ENCODE measurements around the gene DVL1. TPM values are rescaled to one million over a fixed set of nuclear protein-coding genes. Genes with fewer than 3 reads are reported as not detected.

DVL1 gene
- total and polyA plus RNA-seq, 2 of the 13 experiments (the other 11 are each of a cell fraction or from before 2014, with no cell fraction given), result 30.8 to 60.4 TPM

DNA sequence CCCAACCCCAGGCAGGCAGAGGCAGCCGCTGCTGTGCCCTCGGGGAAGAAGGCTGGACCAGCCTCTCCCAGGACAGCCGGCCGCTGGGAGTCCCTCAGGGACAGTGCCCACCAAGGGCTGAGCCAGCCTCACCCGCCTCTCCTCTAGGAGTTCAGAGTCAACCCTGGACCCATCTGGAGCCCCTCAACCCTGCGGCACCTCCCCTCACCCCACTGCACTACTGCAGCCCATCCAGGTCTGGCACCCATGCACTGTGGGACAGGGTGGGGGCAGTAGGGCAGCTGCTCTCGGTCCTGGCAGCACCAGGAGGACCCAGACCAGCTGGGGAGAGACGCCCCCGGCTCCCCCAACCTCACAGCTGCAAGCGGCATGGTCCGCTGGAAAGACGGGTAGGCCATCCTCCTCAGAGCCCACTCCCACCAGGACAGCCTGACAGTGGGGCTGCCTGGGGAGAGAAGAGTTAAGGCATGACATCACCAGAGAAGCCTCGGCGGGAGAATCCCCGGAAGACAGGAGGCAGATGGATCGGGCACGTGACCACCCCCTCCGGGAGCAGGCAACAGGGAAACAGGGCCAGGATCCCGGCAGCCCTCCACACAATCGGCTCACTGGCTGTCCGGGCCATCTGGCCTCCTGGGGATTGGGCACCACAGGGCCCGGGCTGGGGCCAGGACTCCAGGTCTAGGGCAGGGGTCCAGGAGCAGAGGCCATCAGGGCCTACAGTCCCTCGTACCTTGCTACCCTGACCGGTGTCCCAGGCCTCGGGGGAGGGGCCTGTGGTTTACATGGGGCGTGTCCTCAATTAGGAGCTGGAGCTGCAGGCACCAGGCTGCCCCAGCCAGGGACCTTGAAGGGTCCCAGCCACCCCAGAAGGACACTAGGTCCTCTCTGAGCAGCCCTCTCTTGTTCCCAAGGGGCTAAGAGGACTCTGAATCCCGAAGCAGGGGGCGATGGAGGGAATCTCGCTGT is 44.6 kb downstream of the DVL1 start (continued):
- TF ChIP-seq, protein P1, sequence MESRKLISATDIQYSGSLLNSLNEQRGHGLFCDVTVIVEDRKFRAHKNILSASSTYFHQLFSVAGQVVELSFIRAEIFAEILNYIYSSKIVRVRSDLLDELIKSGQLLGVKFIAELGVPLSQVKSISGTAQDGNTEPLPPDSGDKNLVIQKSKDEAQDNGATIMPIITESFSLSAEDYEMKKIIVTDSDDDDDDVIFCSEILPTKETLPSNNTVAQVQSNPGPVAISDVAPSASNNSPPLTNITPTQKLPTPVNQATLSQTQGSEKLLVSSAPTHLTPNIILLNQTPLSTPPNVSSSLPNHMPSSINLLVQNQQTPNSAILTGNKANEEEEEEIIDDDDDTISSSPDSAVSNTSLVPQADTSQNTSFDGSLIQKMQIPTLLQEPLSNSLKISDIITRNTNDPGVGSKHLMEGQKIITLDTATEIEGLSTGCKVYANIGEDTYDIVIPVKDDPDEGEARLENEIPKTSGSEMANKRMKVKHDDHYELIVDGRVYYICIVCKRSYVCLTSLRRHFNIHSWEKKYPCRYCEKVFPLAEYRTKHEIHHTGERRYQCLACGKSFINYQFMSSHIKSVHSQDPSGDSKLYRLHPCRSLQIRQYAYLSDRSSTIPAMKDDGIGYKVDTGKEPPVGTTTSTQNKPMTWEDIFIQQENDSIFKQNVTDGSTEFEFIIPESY (CRISPR knock-in tag; IDR thresholded peaks at IDR 0.05), result peak; percentile 45; the same call in 1 of the 2 replicates
- TF ChIP-seq SMAD1 (CRISPR knock-in tag; IDR thresholded peaks at IDR 0.05; ENCODE audit: borderline replicate concordance, low read depth) (no peak), SP1 (IDR thresholded peaks at IDR 0.05) (no peak), SP1 (CRISPR knock-in tag; IDR thresholded peaks at IDR 0.05) (peak; percentile 16; the same call in 1 of the 2 replicates), ZNF878 (CRISPR knock-in tag; IDR thresholded peaks at IDR 0.05) (no peak), ZNF629 (CRISPR knock-in tag; conservative IDR thresholded peaks at IDR 0.05) (no peak), JARID2 (CRISPR knock-in tag; IDR thresholded peaks at IDR 0.05; ENCODE audit: insufficient replicate concordance) (no peak), SCMH1 (CRISPR knock-in tag; IDR thresholded peaks at IDR 0.05; ENCODE audit: borderline replicate concordance) (no peak), SMARCE1 (IDR thresholded peaks at IDR 0.05; ENCODE audit: borderline replicate concordance) (no peak)
- TF ChIP-seq, protein P2, sequence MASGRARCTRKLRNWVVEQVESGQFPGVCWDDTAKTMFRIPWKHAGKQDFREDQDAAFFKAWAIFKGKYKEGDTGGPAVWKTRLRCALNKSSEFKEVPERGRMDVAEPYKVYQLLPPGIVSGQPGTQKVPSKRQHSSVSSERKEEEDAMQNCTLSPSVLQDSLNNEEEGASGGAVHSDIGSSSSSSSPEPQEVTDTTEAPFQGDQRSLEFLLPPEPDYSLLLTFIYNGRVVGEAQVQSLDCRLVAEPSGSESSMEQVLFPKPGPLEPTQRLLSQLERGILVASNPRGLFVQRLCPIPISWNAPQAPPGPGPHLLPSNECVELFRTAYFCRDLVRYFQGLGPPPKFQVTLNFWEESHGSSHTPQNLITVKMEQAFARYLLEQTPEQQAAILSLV (CRISPR knock-in tag; IDR thresholded peaks at IDR 0.05; ENCODE audit: borderline replicate concordance), result no peak
- TF ChIP-seq, protein P3, sequence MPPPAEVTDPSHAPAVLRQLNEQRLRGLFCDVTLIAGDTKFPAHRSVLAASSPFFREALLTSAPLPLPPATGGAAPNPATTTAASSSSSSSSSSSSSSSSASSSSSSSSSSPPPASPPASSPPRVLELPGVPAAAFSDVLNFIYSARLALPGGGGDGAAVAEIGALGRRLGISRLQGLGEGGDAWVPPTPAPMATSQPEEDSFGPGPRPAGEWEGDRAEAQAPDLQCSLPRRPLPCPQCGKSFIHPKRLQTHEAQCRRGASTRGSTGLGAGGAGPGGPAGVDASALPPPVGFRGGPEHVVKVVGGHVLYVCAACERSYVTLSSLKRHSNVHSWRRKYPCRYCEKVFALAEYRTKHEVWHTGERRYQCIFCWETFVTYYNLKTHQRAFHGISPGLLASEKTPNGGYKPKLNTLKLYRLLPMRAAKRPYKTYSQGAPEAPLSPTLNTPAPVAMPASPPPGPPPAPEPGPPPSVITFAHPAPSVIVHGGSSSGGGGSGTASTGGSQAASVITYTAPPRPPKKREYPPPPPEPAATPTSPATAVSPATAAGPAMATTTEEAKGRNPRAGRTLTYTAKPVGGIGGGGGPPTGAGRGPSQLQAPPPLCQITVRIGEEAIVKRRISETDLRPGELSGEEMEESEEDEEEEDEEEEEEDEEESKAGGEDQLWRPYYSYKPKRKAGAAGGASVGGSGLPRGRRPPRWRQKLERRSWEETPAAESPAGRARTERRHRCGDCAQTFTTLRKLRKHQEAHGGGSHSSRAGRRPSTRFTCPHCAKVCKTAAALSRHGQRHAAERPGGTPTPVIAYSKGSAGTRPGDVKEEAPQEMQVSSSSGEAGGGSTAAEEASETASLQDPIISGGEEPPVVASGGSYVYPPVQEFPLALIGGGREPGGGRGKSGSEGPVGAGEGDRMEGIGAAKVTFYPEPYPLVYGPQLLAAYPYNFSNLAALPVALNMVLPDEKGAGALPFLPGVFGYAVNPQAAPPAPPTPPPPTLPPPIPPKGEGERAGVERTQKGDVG (CRISPR knock-in tag; IDR thresholded peaks at IDR 0.05; ENCODE audit: borderline replicate concordance), result peak; percentile 15; the same call in 1 of the 2 replicates
- TF ChIP-seq, protein P4, sequence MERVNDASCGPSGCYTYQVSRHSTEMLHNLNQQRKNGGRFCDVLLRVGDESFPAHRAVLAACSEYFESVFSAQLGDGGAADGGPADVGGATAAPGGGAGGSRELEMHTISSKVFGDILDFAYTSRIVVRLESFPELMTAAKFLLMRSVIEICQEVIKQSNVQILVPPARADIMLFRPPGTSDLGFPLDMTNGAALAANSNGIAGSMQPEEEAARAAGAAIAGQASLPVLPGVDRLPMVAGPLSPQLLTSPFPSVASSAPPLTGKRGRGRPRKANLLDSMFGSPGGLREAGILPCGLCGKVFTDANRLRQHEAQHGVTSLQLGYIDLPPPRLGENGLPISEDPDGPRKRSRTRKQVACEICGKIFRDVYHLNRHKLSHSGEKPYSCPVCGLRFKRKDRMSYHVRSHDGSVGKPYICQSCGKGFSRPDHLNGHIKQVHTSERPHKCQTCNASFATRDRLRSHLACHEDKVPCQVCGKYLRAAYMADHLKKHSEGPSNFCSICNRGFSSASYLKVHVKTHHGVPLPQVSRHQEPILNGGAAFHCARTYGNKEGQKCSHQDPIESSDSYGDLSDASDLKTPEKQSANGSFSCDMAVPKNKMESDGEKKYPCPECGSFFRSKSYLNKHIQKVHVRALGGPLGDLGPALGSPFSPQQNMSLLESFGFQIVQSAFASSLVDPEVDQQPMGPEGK (CRISPR knock-in tag; IDR thresholded peaks at IDR 0.05), result peak; percentile 33; the same call in 1 of the 2 replicates
- TF ChIP-seq, protein P5, sequence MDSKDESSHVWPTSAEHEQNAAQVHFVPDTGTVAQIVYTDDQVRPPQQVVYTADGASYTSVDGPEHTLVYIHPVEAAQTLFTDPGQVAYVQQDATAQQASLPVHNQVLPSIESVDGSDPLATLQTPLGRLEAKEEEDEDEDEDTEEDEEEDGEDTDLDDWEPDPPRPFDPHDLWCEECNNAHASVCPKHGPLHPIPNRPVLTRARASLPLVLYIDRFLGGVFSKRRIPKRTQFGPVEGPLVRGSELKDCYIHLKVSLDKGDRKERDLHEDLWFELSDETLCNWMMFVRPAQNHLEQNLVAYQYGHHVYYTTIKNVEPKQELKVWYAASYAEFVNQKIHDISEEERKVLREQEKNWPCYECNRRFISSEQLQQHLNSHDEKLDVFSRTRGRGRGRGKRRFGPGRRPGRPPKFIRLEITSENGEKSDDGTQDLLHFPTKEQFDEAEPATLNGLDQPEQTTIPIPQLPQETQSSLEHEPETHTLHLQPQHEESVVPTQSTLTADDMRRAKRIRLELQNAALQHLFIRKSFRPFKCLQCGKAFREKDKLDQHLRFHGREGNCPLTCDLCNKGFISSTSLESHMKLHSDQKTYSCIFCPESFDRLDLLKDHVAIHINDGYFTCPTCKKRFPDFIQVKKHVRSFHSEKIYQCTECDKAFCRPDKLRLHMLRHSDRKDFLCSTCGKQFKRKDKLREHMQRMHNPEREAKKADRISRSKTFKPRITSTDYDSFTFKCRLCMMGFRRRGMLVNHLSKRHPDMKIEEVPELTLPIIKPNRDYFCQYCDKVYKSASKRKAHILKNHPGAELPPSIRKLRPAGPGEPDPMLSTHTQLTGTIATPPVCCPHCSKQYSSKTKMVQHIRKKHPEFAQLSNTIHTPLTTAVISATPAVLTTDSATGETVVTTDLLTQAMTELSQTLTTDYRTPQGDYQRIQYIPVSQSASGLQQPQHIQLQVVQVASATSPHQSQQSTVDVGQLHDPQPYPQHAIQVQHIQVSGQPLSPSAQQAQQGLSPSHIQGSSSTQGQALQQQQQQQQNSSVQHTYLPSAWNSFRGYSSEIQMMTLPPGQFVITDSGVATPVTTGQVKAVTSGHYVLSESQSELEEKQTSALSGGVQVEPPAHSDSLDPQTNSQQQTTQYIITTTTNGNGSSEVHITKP (CRISPR knock-in tag; IDR thresholded peaks at IDR 0.05; ENCODE audit: low read depth), result no peak
- TF ChIP-seq, protein P6, sequence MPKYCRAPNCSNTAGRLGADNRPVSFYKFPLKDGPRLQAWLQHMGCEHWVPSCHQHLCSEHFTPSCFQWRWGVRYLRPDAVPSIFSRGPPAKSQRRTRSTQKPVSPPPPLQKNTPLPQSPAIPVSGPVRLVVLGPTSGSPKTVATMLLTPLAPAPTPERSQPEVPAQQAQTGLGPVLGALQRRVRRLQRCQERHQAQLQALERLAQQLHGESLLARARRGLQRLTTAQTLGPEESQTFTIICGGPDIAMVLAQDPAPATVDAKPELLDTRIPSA (CRISPR knock-in tag; IDR thresholded peaks at IDR 0.05; ENCODE audit: borderline replicate concordance), result no peak

Measured in HepG2 (cell line).